HG03354 (cell line): ENCODE measurements around the gene DNAJB13.

ENCODE experiments used
- ATAC-seq: cut with Tn5 transposase; IDR thresholded peaks from one replicate; pipeline ENCODE4 v1.9.1; 2021; ENCODE audit warnings: mild to moderate bottlenecking; ENCODE audit not compliant: unreplicated experiment, poor library complexity, severe bottlenecking

DNAJB13 gene

GRCh38 chr11:73996161-73996747 is 45.4 kb downstream of the DNAJB13 start:
- ATAC-seq: no peak

- ATAC-seq: no peak
Measured at GRCh38 chr11:73997120-73997770, 46.4 kb downstream of the DNAJB13 start.

GRCh38 chr11:73998846-73999575 is 48.2 kb downstream of the DNAJB13 start:
- ATAC-seq: no peak

- ATAC-seq: no peak
Measured at GRCh38 chr11:73999581-74000306, 48.9 kb downstream of the DNAJB13 start.

DNA sequence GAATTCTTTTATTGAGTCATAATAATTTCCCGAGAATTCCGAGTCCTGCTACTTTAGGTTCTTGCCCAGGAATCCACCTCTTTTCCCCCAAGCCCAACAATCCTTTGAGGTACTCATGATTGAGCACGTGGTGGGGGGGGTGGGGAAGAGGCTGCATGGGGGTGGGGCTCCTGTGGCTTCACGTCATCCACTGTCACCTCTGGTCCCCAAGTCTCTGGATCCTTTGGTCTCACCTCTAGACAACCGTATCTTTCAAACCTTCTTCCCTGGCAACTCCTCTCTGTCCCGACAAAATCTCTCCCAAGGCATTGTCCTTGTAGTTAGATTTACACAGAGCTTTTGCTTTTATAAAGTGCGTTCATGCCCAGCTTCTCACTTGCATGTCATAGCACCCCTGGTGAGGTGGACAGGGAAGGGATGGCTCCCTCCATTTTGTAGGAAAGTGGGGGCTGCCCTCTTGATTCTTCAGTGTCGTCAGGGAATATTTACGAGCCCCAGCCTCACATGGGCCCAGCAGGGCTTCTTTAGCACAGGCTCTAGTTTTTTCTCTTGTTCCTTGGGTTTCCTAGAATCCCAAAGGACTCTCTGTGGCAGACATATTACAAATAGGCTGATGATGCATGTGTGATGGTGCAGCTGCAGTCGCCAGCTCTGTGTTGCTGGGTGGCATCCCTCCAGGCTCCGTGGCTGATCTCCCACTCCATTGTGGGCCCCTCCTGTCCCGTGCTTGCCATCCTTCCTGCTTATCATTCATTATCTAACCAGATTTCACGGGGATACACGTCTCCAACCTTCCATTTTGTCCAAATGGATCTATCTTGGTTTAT is 49.7 kb downstream of the DNAJB13 start:
- ATAC-seq: no peak

DNA sequence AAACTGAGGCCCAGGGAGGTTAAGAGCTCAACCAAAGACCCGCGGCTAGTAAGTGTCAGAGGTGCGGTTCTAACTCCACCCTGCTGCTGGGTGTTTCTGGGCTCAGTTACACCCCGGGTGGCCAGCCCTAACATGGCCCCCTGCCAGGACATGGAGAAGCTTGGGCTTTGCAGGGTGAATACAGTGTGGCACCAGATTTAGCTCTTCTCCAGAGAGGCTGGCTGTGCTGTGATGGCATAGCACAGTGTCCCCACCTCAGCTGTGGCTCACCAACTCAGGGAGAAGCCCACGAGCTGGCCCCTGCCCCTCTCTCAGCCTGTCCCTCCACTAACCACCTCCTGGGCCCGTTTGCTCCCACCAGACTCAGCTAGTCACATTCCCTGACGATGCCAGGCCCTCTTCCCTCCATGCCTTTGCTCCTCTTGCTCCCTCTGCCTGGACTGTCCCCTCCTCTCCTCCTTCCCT is 51.0 kb downstream of the DNAJB13 start:
- no peak for ATAC-seq

GRCh38 chr11:74002832-74003231 is 52.0 kb downstream of the DNAJB13 start:
- no peak for ATAC-seq

GRCh38 chr11:74004046-74004695 is 53.3 kb downstream of the DNAJB13 start:
- no peak for ATAC-seq

DNA sequence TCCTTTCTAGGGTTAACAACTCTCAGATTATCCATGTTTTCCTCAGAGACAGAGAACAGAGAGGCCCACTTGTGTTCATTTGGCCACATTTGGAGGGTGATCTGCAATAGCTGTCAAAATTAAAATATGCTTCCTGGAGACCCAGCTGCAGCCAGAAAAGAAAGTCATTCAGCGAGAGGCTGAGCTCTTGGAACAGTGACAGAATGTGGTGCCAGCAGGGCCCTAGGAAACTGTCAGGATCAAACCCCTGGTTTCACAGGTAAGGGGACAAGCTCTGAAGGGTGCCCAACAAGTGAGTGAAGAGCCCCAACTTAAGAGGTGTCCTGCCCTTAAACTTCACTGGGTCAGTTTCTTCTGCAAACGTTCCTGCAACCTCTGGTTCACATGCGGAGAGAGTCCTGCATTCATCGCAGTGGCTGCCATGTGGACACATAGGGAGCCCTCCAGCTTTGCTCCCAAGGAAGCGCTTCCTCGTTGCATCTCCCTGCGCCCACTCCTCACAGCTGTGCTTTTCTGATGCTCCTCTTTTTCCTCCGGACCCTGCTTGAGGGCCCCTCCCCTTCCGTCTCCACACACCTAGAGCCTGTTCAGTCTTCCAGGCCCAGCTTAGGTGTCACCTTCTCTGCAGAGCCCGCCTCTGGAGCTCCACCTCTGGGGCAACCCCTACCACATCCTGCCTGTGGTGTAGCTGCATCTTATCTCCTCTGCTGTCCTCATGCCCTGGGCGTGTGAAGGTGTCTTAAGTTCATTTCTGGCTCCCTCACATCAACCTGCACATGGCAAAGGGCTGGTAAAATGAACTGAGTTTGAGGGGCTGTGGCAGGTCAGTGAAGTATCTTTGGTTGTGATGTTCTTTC is 54.2 kb downstream of the DNAJB13 start:
- ATAC-seq: no peak

DNA sequence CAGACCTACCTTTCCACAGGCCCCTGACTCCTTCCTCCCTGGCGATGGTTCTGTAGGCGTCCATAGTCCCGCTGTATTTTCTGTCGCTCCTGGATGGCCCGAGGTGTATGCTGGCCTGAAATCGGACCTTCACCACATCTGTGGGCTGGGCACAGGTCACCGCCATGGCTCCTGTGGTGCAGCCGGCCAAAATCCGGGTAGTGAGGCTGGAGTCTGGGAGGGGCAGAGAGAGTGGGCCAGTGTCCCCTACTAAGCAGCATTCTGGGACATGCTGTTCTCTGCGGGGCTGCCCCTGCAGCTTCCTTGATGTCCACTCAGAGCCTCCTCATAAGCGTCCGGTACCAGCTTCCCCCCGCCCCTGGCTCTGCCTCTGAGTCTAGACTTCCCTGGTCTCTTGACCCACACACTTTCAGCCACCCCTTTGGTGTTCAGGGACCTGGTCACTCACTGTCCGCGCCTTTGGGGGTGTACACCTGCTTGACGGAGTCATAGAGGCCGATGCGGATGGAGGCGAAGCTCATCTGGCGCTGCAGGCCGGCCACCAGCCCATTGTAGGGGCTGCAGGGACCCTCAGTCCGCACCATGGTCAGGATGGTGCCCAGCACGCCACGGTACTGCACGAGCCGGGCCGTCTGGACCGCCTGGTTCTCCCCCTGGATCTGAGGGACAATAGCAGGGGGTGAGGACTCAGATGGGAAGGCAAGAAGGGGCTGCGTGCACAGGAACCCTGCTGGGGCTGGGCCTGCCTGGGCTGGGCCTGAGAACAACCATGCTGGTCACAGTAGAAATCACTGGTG is 55.1 kb downstream of the DNAJB13 start:
- ATAC-seq: no peak

GRCh38 chr11:74006743-74007304 is 56.0 kb downstream of the DNAJB13 start:
- no peak for ATAC-seq

DNA sequence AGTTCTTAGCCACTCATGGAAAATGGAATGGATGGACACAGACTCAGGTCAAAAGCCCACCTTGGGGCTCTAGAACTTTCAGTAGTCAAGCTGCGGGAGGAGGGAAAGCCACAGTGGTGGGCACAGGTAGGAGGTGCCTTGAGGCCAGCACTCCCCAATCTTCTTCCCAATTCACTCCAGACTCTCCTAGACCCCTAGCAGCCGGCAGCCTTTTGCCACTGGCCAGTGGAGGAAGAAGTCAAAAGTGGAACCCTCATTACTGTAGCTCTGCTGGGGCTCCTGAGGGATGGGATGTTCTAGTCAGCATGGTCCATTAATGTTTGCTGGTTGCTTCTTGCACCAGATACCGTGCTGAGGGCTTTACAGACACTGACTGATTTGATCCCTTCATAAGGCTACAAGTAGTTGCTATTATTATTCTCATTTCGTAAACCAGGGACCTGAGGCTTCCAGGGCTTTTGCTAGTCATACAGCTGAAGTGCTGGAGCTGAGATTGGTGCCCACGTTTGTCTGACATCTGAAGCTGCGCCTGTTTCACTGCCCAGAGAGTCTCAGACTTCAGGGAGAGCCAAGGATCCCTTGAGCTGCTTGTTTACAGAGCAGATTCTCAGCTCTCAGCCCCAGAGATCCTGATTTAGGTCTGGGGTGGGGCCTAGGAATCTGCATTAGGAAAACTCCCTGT is 57.0 kb downstream of the DNAJB13 start:
- no peak for ATAC-seq

DNA sequence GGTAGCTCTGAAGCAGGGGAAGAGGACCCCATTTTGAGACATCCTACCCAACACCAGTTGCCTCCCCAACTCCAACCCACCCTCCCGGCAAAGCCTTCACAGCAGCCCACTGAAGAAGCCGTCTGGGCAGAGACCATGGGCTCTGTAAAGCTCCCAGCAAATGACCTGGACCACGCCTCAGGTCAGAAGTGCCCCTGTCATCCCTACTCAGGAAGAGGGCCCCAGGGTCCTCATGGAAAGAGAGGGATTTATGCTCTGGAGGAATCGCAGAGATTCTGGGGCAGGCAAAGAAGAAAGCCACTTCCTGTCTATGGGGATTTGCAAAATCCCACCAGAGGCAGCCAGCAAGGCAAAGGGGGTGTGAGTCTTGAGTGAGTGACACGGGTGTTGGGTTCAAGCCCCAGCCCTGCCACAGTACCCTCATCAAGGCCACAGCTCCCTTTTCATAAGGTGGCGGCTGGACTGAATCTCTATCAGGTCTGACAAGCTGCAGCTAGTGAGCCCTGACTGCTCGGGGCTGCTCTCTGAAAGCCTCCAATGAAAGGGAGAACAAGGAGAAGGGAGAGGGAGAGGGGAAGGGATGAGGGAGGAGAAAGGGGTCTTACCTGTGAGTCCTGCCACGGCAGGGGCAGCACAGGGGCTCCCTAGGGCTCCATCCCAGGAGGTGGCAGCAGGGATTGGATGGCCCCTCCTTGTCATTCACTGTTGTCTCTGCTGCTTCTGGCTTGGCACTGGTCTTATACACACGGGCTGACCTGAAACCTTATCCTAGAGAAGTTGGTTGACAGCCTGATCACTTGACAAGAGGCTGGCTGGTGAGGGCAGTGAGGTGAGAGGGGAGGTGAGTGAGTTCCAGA is 57.8 kb downstream of the DNAJB13 start, which contains the start of gene UCP3:
UCP3 (minus strand) TSS at position 713 of the 857 bp plus-strand sequence. CDS start 2,043 bp downstream, outside the sequence.
- no peak for ATAC-seq

DNA sequence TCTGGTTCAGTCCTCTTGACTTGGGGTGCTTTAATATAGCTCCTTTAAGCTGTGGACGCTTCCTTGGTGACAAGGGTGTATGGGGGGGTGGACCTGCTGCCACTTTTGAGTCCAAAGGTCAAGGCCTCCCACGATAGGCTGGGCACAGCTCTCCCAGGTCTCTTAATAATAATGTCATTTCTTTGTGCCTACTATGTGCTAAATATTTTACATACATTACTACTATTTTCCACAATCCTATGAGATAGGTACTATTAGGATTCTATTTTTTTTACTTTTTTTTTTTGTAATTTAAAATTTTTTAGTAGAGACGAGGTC is 58.4 kb downstream of the DNAJB13 start:
- ATAC-seq: no peak

GRCh38 chr11:74009675-74010305 is 59.0 kb downstream of the DNAJB13 start:
- ATAC-seq: no peak
